ENCODE measurements around the gene SEMA5A. TPM values are rescaled to one million over a fixed set of nuclear protein-coding genes. Genes with fewer than 3 reads are reported as not detected.

The SEMA5A gene
- total and polyA plus RNA-seq, 7 donors: 0.60 to 4.7 (median 2.8) TPM

GRCh38 chr5:9533562-9534364, 12.1 kb downstream of the SEMA5A start:
- Histone ChIP-seq H3K36me3 (no peaks in the 10 kb centered on the region), H3K4me3 (no peak overlapping the region), H3K27ac (no peak overlapping the region), H3K9me3 (no peaks in the 10 kb centered on the region), H3K27me3 (no peaks in the 10 kb centered on the region), H3K4me1 (peaks cover 0 to 13% (median 6%) of the 10 kb centered on the region in 4 donors)
- 89 to 93% methylated on average over 7 of the region's 7 CpGs for WGBS, 2 donors
- TF ChIP-seq EP300 (IDR thresholded peaks at IDR 0.05) (no peak), CTCF (IDR thresholded peaks at IDR 0.05) (no peak), POLR2A (IDR thresholded peaks at IDR 0.05) (no peak), POLR2AphosphoS5 (IDR thresholded peaks at IDR 0.05) (no peak)
- DNase-seq: no peak
- intact Hi-C loops (cut with DNase I): no loop called here

GRCh38 chr5:9533096-9533495, 12.8 kb downstream of the SEMA5A start:
- Histone ChIP-seq H3K9me3 (no peaks in the 10 kb centered on the region), H3K27me3 (no peaks in the 10 kb centered on the region), H3K4me1 (peaks cover 0 to 6% (median 4%) of the 10 kb centered on the region in 4 donors), H3K4me3 (no peak overlapping the region), H3K36me3 (no peaks in the 10 kb centered on the region), H3K27ac (no peak overlapping the region)
- intact Hi-C loops (cut with DNase I): no loop called here
- 82 to 92% methylated on average over 4 of the region's 4 CpGs for WGBS, 2 donors
- no peak for DNase-seq
- no peak for TF ChIP-seq POLR2AphosphoS5 (IDR thresholded peaks at IDR 0.05)
- no peak for TF ChIP-seq CTCF (IDR thresholded peaks at IDR 0.05)
- TF ChIP-seq POLR2A (IDR thresholded peaks at IDR 0.05): no peak
- TF ChIP-seq EP300 (IDR thresholded peaks at IDR 0.05): no peak

GRCh38 chr5:9529513-9529912, 16.4 kb downstream of the SEMA5A start:
- WGBS, 2 donors: 20 to 68% methylated on average over 2 of the region's 2 CpGs
- Histone ChIP-seq H3K4me1 (no peaks in the 10 kb centered on the region), H3K4me3 (no peak overlapping the region), H3K36me3 (no peaks in the 10 kb centered on the region), H3K27ac (no peak overlapping the region), H3K27me3 (no peaks in the 10 kb centered on the region), H3K9me3 (no peaks in the 10 kb centered on the region)
- intact Hi-C loops (cut with DNase I): no loop called here
- DNase-seq: no peak
- TF ChIP-seq EP300 (IDR thresholded peaks at IDR 0.05): no peak
- TF ChIP-seq CTCF (IDR thresholded peaks at IDR 0.05): no peak
- TF ChIP-seq POLR2AphosphoS5 (IDR thresholded peaks at IDR 0.05): no peak
- no peak for TF ChIP-seq POLR2A (IDR thresholded peaks at IDR 0.05)

GRCh38 chr5:9529041-9529480, 16.8 kb downstream of the SEMA5A start:
- Histone ChIP-seq H3K4me1 (no peaks in the 10 kb centered on the region), H3K27ac (no peak overlapping the region), H3K4me3 (no peak overlapping the region), H3K9me3 (no peaks in the 10 kb centered on the region), H3K36me3 (no peaks in the 10 kb centered on the region), H3K27me3 (no peaks in the 10 kb centered on the region)
- no peak for DNase-seq
- TF ChIP-seq POLR2A (IDR thresholded peaks at IDR 0.05) (no peak), EP300 (IDR thresholded peaks at IDR 0.05) (no peak), CTCF (IDR thresholded peaks at IDR 0.05) (no peak), POLR2AphosphoS5 (IDR thresholded peaks at IDR 0.05) (no peak)
- intact Hi-C loops (cut with DNase I): no loop called here
- WGBS, 2 donors: 39 to 68% methylated on average over 6 of the region's 6 CpGs
